A673 (cell line): Measurements from ENCODE around the gene BTF3. TPM values are rescaled to one million over a fixed set of nuclear protein-coding genes. Genes with fewer than 3 reads are reported as not detected.

Experiments used
- BruUV-seq: library from RNA; stranded (reverse); fragments of 400-500 nt; replicated peaks from 2 replicates; lab custom pipeline; 2021; lab: Mats Ljungman, UMichigan
- CTCF ChIA-PET: fragments of 300-600 bp; sonication (Branson Sonifier 250); formaldehyde crosslinking; loops from one replicate; lab custom pipeline; 2022; ENCODE audit warnings: antibody characterized with exemption; lab: Charles Lee
- POLR2A ChIA-PET: fragments of 300-600 bp; sonication (Branson Sonifier 250); formaldehyde crosslinking; loops from one replicate; lab custom pipeline; 2022; ENCODE audit warnings: antibody characterized with exemption; ENCODE audit not compliant: low non-redundant PET; lab: Charles Lee
- DNase-seq: peaks from one replicate; pipeline ENCODE4 v3.0.0-alpha.2; 2015; ENCODE audit warnings: low spot score
- H3K27ac ChIP-seq: fragments of 200-600 bp; sonication (generic); 2 replicates; pipeline ENCODE4 v1.5.1; 2016; ENCODE audit warnings: mixed run types, low read depth, mild to moderate bottlenecking, mixed read lengths, antibody characterized with exemption, low read length; ENCODE audit not compliant: poor library complexity, severe bottlenecking
- H3K27me3 ChIP-seq: fragments of 200-600 bp; sonication (generic); replicated peaks from 2 replicates; pipeline ENCODE4 v1.6.1; 2017; ENCODE audit warnings: mixed run types, low read depth, mild to moderate bottlenecking, mixed read lengths, antibody characterized with exemption, low read length; ENCODE audit not compliant: insufficient read depth, poor library complexity
- H3K36me3 ChIP-seq: fragments of 200-600 bp; sonication (generic); 2 replicates; pipeline ENCODE4 v1.6.1; 2016; ENCODE audit warnings: mixed run types, mild to moderate bottlenecking, mixed read lengths, antibody characterized with exemption, low read length; ENCODE audit not compliant: insufficient read depth, poor library complexity, severe bottlenecking
- H3K4me1 ChIP-seq: fragments of 200-600 bp; sonication (generic); 2 replicates; pipeline ENCODE4 v1.6.1; 2017; ENCODE audit warnings: mixed run types, mild to moderate bottlenecking, mixed read lengths, antibody characterized with exemption, low read length; ENCODE audit not compliant: insufficient read depth, poor library complexity, severe bottlenecking
- H3K4me3 ChIP-seq: fragments of 200-600 bp; sonication (generic); 2 replicates; pipeline ENCODE4 v1.5.1; 2016; ENCODE audit warnings: low read depth, mixed run types, mild to moderate bottlenecking, mixed read lengths, low read length; ENCODE audit not compliant: poor library complexity, severe bottlenecking
- H3K9me3 ChIP-seq: fragments of 200-600 bp; sonication (generic); 2 replicates; pipeline ENCODE4 v1.6.1; 2016; ENCODE audit warnings: mixed run types, low read depth, mild to moderate bottlenecking, mixed read lengths, antibody characterized with exemption, low read length; ENCODE audit not compliant: poor library complexity, severe bottlenecking
- EZH2 ChIP-seq: fragments of 200-600 bp; sonication (generic); IDR thresholded peaks from 2 replicates; pipeline ENCODE4 v1.6.1; 2017; ENCODE audit warnings: borderline replicate concordance, low read depth, mild to moderate bottlenecking, mixed read lengths, antibody characterized with exemption, low read length; ENCODE audit not compliant: poor library complexity, severe bottlenecking
- intact Hi-C: fragments of 100-400 bp; cut with micrococcal nuclease; formaldehyde crosslinking; loops from one replicate; pipeline ENCODE4 v1.10.0; 2022; ENCODE audit not compliant: unreplicated experiment
- total RNA-seq: library from RNA; stranded (reverse); gene quantifications from 2 replicates; pipeline ENCODE4 v1.2.3, GENCODE V29; 2021
- TF ChIP-seq, protein P1 (sequence below): fragments of 300-800, 200-600 bp; sonication (generic); conservative IDR thresholded peaks from 2 replicates; pipeline ENCODE4 v1.5.1; 2017; ENCODE audit warnings: low read depth, mild to moderate bottlenecking, antibody characterized with exemption, low read length, moderate library complexity, mixed read lengths

Gene BTF3
- total RNA-seq, 1 experiment from 2014 or later = 729 TPM

DNA sequence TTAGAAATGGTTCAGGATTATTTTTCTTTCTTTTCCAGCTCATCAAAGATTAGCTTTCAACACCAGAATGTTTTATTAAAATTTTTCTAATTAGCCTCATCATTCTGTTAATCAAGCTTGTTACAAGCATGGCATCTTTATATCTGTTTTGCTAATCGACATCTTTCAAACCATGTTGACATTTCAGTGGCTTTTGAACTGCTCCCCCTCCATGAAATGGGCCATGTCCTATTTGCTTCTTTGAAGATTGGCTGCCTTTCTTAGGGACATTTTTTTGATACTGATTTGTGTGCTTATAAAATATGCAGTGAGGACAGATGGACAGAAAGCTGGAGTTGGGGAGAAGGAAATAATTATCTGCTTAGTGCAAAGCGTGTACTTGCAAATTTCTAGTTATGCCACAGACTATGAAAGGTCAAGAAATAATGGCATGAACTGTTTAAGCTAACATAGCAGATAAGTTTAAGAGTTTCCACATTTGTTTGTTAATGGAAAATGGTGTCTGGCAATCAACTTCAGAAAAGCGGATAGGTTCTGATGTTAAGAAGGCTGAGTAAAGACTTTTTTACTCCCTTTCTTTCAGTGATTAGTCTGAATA is 27.5 kb downstream of the BTF3 start:
- no peak overlapping the region for H3K4me3 ChIP-seq
- intact Hi-C loops = no loop called here
- DNase-seq = no peak
- H3K9me3 ChIP-seq = no peaks in the 10 kb centered on the region
- BruUV-seq = no TSS peak
- no peaks in the 10 kb centered on the region for H3K27me3 ChIP-seq
- no peak overlapping the region for H3K27ac ChIP-seq
- CTCF ChIA-PET = no interaction called here
- no peaks in the 10 kb centered on the region for H3K36me3 ChIP-seq
- no peak for TF ChIP-seq EZH2
- TF ChIP-seq, protein P1, sequence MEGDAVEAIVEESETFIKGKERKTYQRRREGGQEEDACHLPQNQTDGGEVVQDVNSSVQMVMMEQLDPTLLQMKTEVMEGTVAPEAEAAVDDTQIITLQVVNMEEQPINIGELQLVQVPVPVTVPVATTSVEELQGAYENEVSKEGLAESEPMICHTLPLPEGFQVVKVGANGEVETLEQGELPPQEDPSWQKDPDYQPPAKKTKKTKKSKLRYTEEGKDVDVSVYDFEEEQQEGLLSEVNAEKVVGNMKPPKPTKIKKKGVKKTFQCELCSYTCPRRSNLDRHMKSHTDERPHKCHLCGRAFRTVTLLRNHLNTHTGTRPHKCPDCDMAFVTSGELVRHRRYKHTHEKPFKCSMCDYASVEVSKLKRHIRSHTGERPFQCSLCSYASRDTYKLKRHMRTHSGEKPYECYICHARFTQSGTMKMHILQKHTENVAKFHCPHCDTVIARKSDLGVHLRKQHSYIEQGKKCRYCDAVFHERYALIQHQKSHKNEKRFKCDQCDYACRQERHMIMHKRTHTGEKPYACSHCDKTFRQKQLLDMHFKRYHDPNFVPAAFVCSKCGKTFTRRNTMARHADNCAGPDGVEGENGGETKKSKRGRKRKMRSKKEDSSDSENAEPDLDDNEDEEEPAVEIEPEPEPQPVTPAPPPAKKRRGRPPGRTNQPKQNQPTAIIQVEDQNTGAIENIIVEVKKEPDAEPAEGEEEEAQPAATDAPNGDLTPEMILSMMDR = no peak
- no peaks in the 10 kb centered on the region for H3K4me1 ChIP-seq
- POLR2A ChIA-PET = no interaction called here

DNA sequence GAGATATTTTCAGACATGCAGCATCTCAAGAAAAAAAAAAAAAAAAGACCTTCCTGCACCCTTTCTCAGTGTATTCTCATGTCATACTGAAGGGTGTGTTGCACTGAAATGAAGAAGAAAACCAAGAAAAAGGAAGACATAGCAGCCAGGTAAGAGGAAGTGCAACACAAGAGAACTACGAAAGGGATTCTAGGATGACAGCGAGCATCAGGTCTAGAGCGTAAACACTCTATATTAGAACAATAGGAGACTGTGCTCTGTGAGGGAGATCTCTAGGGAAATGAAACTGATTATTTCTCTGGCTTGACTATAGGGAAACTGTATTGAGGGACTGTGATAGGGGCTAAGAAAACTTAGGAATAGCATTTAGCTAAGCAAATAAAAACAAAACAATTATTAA is 30.0 kb downstream of the BTF3 start:
- ChIA-PET POLR2A (no interaction called here), CTCF (no interaction called here)
- no peak for DNase-seq
- Histone ChIP-seq H3K9me3 (no peaks in the 10 kb centered on the region), H3K4me3 (no peak overlapping the region), H3K27me3 (no peaks in the 10 kb centered on the region), H3K4me1 (no peaks in the 10 kb centered on the region), H3K36me3 (no peaks in the 10 kb centered on the region), H3K27ac (no peak overlapping the region)
- TF ChIP-seq, protein P1 = no peak
- no peak for TF ChIP-seq EZH2
- no TSS peak for BruUV-seq
- intact Hi-C loops = no loop called here

DNA sequence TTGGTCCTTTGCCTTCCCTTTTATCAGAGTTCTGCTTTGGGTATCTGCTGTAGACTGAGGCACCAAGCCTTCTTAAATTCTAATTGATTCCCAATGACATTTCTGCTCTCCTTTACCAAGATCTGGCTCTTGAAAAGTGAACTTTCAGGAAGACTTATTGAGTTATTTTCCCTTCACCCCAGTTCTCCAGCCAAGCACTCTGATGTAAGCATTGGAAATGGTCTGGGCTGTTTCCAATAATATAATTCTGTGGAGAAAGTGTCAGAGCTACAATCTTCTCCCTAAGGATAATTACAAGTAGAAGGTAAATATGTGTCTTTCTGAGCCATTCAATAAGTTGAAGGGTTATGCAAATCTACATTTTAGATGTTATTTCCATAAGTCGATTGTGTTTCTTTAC is 30.8 kb downstream of the BTF3 start:
- CTCF ChIA-PET = no interaction called here
- no TSS peak for BruUV-seq

More for the DNA sequence above, 30.8 kb downstream of the BTF3 start:
- H3K9me3 ChIP-seq = no peaks in the 10 kb centered on the region
- H3K4me3 ChIP-seq = no peak overlapping the region
- no peaks in the 10 kb centered on the region for H3K27me3 ChIP-seq
- H3K27ac ChIP-seq = no peak overlapping the region
- no peaks in the 10 kb centered on the region for H3K36me3 ChIP-seq
- TF ChIP-seq, protein P1 = no peak
- TF ChIP-seq EZH2 = no peak
- intact Hi-C loops = no loop called here
- no peaks in the 10 kb centered on the region for H3K4me1 ChIP-seq
- POLR2A ChIA-PET = no interaction called here
- no peak for DNase-seq
